ENCODE results near the gene ZNF185.
"Not testable (repeated sequence)": the region's sequence is repeated elsewhere in the genome, so short reads cannot be mapped to it uniquely, and the experiment has no call there.

The ZNF185 gene

DNA sequence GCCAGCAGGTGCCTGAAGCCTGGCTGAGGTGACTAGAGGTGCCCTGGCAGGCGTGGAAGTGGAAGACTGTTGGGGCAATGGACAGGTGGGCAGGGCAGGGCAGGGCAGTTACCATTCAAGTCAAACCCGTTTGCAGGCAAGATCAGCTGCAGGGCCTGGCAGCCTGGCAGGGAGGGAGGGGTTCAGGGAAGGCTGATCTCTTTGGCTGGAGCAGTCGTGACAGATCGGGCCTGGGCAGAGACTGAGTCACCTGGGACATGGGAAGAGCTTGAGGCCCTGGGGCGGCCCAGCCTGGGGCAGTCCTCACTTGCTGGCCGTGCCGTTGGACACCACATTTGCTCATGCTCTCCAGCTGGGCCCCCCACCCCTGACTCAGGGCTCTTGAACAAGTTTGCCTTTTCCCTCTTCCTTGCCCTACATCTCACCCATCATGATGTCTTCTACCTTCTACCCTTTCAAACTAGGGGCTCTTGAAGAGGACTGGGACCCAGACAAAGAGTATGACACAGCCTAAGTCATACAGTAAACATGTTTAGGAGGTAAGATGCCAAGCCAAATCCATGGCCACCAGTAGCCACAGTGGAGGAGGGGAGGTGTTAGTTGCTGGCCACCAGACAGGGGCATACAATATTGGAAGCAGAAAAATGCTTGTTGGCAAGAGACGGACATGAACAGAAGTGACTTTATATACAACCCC, 2.0 kb upstream of the ZNF185 start:
- FAIRE-seq: no peak

DNA sequence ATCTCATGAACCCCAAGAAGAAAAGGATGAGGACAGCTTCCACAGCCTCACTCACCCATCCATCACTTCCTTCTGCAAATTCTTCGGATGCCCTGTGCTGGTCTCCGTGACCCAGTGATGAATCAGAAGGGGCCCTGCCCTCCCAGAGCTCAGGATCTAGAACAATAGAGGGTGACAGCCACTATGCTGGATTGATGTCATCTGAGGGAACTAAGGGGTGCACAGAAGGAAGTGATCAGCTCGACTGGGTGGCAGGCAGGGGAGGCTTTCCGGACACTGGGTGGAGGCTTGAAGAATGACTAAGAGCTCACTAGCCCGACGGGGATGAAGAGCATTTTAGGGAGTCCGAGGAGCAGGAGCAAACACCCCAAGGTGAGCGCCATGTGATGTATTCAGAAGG, 1.4 kb upstream of the ZNF185 start:
- no peak for FAIRE-seq

- FAIRE-seq: no peak
Measured at GRCh38 chrX:152898442-152898841, 575 bp downstream of the ZNF185 start.

GRCh38 chrX:152899111-152899873, 1.4 kb downstream of the ZNF185 start:
- no peak for FAIRE-seq

GRCh38 chrX:152899874-152900719, 2.2 kb downstream of the ZNF185 start:
- no peak for FAIRE-seq

DNA sequence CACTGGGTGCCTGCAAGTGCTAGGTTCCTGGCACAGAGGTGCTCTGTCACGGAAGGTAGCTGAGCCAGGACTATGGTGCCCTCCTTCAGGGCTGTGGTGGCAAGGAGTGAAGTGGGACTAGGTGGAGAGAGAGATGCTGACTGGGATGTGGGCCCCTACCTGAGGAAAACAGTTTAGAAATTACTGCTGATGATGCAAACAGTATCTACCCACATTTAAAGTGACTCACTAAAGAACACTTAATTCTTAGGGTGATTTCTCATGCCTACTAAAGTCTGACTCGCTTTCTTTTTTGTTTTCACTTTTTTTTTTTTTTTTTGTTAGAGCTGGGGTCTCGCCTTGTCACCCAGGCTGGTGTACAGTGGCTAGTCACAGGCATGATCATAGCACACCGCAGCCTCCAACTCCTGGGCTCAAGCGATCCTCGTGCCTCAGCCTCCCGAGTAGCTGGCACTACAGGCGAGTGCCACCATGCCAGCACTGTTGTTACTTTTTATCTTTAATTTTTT, 3.1 kb downstream of the ZNF185 start:
- no peak for FAIRE-seq

- FAIRE-seq: no peak
Measured at GRCh38 chrX:152901816-152902501, 4.1 kb downstream of the ZNF185 start.

DNA sequence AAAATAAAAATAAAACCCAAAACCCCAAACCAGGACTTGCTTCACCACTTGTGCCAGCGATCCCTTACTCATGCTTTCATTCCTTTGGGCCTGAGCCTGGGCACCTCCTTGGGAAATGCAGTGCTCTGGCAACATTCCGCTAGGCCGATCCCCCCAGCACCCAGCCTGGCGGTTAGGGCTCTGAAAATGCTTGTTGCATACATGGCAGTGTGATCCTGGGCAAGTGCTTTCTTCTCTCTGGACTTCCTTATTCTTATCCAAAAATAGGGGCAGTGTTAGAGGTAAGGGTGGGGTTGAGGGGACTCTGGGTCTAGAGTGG, 4.6 kb downstream of the ZNF185 start:
- FAIRE-seq: no peak

- FAIRE-seq: no peak
Measured at GRCh38 chrX:152903589-152903988, 5.7 kb downstream of the ZNF185 start.

GRCh38 chrX:152904151-152905080, 6.5 kb downstream of the ZNF185 start:
- FAIRE-seq: no peak

- no peak for FAIRE-seq
Measured at GRCh38 chrX:152905081-152905420, 7.2 kb downstream of the ZNF185 start.

GRCh38 chrX:152907084-152907651, 9.3 kb downstream of the ZNF185 start:
- no peak for FAIRE-seq

GRCh38 chrX:152908486-152908885, 10.6 kb downstream of the ZNF185 start:
- no peak for FAIRE-seq

DNA sequence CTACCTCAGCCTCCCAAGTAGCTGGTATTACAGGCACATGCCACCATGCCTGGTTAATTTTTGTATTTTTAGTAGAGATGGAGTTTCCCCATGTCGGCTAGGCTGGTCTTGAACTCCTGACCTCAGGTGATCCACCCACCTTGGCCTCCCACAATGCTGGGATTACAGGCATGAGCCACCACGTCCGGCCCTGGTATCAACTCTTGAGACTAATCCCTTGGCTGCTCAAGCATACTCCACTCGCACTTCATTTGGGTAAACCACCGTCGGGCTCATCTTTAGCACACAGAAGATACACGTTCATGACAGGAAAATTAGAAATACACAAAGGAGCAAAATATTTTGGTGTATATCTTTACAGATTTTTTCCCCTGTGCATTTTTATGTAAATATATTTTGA, 12.2 kb downstream of the ZNF185 start:
- FAIRE-seq: not testable (repeated sequence)

DNA sequence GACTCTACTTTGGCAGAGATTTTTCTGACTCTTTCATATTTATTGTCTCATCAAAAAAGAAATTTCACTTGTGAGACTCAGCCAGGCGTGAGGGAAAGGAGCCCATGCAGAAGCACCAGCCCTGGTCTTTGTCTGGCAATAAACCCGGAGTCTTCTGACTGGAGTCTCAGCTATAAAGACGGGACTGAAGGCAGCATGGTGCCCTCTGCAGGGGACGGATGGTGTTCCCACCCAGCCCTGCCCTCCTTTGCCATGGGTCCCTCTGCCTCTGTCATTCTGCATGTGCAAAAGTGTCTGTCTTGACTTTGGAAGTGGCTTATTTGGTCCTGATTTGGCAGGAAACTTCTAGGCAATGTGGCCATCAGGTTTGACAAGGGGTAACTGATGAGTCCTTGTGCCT, 14.2 kb downstream of the ZNF185 start:
- no peak for FAIRE-seq

DNA sequence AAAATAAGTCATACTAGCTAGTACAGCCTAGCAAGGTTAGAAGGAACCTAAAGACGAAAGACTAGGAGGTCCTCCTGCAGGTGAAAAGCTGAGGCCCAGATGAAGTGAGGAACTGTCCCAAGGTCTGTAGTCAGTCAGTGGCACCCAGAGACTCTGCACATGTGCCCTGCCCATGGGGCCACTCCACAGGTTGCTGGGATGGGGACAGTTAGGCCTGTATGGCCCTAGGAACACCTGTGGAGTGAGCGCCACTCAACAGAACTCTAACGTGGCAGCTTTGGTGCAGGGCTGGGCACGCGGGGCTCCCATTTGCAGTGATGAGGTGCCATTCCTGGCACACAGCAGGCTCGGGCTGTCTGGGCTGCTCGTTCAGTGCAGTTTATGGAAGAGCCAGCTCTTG, 14.8 kb downstream of the ZNF185 start:
- no peak for FAIRE-seq

GRCh38 chrX:152913346-152913745, 15.5 kb downstream of the ZNF185 start:
- FAIRE-seq: no peak

DNA sequence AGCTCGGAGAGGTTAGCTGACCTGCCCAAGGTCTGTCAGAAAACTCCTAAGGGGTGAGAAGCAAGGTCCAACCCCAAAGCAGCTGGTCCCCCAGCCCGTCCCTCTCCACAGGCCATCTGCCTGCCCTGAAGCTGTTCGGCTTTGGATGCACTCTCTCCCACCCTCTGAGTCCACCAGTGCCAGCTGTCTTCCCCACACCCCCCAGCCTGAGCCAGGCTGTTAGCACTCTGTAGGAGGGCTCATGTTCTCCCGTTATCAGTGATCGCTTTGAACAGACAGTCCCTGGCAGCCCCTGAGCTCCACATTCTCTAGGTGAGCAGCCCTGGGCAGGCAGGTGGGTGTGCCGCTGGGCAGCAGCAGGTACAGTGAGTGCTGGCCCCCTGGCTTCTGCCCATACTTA, 16.0 kb downstream of the ZNF185 start:
- FAIRE-seq: no peak

DNA sequence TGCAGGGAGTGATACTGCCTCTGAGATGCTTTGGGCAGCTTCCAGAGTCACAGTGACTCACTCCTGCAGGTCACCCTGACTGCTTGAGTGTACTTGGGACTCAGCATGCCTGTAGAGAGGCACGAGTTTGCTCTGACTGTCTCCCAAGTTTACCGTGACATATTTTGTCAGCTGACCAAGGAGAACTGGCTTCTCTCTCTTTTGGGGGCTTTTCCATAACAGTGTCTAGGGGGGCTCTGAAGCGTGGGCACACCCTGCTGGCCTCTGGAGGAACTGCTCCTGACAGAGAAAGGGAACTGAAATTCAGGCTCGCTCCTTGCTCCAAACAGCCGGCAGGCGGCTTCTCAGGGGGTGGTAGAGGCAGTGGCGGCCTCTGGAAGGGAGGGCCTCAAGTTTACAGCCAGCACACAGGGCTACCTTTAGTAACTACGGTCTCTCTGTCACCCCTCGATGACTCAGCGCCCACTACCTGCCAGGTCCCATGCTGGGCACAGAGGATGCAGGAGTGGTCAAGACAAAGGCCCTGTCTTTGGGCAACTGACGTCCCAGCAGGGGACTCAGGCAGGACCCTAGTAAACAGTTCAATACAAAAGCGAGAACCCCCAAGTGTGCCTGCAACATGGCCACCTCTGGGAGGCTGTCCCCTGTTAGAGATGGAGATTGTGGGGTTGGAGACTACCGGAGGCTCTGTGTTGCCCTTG, 17.8 kb downstream of the ZNF185 start:
- no peak for FAIRE-seq

GRCh38 chrX:152917656-152918579, 20.1 kb downstream of the ZNF185 start:
- no peak for FAIRE-seq
